ENCODE results near the gene AURKA. TPM values are rescaled to one million over a fixed set of nuclear protein-coding genes. Genes with fewer than 3 reads are reported as not detected.

AURKA gene
- total and polyA plus RNA-seq, 2 donors: 4.1 to 38.2 TPM

DNA sequence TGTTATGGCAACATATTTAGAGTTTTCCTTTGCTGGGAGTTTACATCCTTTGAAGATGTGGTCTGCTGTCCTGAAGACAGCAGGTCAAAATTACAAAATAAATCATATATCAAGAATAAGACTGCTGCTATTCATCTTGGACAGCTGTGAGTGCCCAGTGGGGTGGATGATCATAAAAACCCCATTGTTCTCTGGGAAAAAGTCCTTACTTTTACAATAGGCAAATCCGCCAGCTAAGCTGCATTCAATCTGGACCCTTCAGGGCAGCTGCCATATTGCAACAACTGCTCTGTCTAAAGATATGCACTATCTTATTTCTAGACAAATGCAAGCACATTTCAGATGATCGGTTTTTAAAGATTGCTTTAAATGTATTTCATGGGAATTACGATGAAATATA lies 39.5 kb upstream of the AURKA start:
- H3K27ac ChIP-seq (ENCODE audit: low read depth in 1 of 2, low read length in 1 of 2): no peak overlapping the region
- H3K9me3 ChIP-seq (ENCODE audit: control insufficient read depth in 2 of 2, insufficient read depth in 1 of 2, low read length in 1 of 2): no peaks in the 10 kb centered on the region
- WGBS: 97% methylated on average over 3 of the region's 3 CpGs
- no peak for DNase-seq (ENCODE audit: low read depth in 6 of 9, low spot score in 9 of 9)
- H3K27me3 ChIP-seq (ENCODE audit: control insufficient read depth in 2 of 2, insufficient read depth in 1 of 2, low read length in 1 of 2): no peaks in the 10 kb centered on the region
- H3K36me3 ChIP-seq (ENCODE audit: control insufficient read depth in 2 of 2, insufficient read depth in 2 of 2, low read length in 1 of 2): no peaks in the 10 kb centered on the region
- no peak overlapping the region for H3K4me3 ChIP-seq (ENCODE audit: low read length in 2 of 2)
- peaks cover 0 to 2% of the 10 kb centered on the region in 2 donors for H3K4me1 ChIP-seq (ENCODE audit: control insufficient read depth in 2 of 2, insufficient read depth in 2 of 2, low read length in 2 of 2)

DNA sequence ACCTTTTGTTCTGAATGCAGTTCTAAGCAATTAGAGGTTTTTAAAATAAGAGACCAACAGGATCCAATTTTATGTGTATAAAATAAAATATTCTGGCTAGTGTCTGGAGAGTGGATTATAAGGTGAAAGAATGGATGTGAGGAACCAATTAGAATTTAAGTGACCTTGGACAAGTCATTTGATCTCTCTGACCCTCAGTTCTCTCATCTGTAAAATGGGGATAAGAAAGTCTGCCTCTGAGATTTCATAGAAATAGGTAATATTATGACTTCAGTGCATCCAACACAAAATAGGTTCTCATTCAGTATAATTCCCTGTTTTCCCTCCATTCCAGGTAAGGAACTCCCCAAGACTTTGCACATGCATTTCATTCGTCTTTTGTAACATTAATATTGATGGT lies 38.9 kb upstream of the AURKA start:
- H3K36me3 ChIP-seq (ENCODE audit: control insufficient read depth in 2 of 2, insufficient read depth in 2 of 2, low read length in 1 of 2): no peaks in the 10 kb centered on the region
- WGBS: 98% methylated on average over 1 of the region's 1 CpG
- no peak overlapping the region for H3K27ac ChIP-seq (ENCODE audit: low read depth in 1 of 2, low read length in 1 of 2)
- H3K9me3 ChIP-seq (ENCODE audit: control insufficient read depth in 2 of 2, insufficient read depth in 1 of 2, low read length in 1 of 2): no peaks in the 10 kb centered on the region
- DNase-seq (ENCODE audit: low read depth in 6 of 9, low spot score in 9 of 9): no peak
- no peaks in the 10 kb centered on the region for H3K27me3 ChIP-seq (ENCODE audit: control insufficient read depth in 2 of 2, insufficient read depth in 1 of 2, low read length in 1 of 2)
- H3K4me1 ChIP-seq (ENCODE audit: control insufficient read depth in 2 of 2, insufficient read depth in 2 of 2, low read length in 2 of 2): peaks cover 0 to 2% of the 10 kb centered on the region in 2 donors
- H3K4me3 ChIP-seq (ENCODE audit: low read length in 2 of 2): no peak overlapping the region

- no peak overlapping the region for H3K4me3 ChIP-seq (ENCODE audit: low read length in 2 of 2)
- WGBS: 90% methylated on average over 4 of the region's 4 CpGs
- no peaks in the 10 kb centered on the region for H3K9me3 ChIP-seq (ENCODE audit: control insufficient read depth in 2 of 2, insufficient read depth in 1 of 2, low read length in 1 of 2)
- no peaks in the 10 kb centered on the region for H3K36me3 ChIP-seq (ENCODE audit: control insufficient read depth in 2 of 2, insufficient read depth in 2 of 2, low read length in 1 of 2)
- H3K27me3 ChIP-seq (ENCODE audit: control insufficient read depth in 2 of 2, insufficient read depth in 1 of 2, low read length in 1 of 2): no peaks in the 10 kb centered on the region
- DNase-seq (ENCODE audit: low read depth in 6 of 9, low spot score in 9 of 9): no peak
- H3K4me1 ChIP-seq (ENCODE audit: control insufficient read depth in 2 of 2, insufficient read depth in 2 of 2, low read length in 2 of 2): peaks cover 0 to 2% of the 10 kb centered on the region in 2 donors
- no peak overlapping the region for H3K27ac ChIP-seq (ENCODE audit: low read depth in 1 of 2, low read length in 1 of 2)
These were observed 38.4 kb upstream of the AURKA start for GRCh38 chr20:56430461-56430860.

DNA sequence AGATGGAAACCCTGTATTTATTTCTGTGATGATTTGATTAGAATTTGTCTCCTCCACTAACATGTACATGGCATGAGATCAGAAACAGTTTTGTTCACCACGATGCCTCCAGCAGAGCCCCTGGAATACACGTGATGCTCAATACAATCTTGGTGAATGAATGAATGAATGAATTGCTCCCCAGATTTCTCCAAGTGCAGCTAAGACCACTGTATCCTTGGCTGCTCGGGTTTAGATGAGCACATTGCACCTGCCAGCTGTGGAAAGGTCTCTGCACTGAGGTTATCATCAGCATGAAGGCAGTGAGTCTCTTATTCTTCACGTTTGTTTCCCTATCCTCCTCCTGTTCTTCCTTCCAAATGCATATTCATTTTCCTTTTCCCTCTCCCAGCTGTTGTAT lies 37.9 kb upstream of the AURKA start:
- no peak overlapping the region for H3K4me3 ChIP-seq (ENCODE audit: low read length in 2 of 2)
- 60% methylated on average over 4 of the region's 4 CpGs for WGBS
- H3K4me1 ChIP-seq (ENCODE audit: control insufficient read depth in 2 of 2, insufficient read depth in 2 of 2, low read length in 2 of 2): peaks cover 0 to 2% of the 10 kb centered on the region in 2 donors
- no peaks in the 10 kb centered on the region for H3K27me3 ChIP-seq (ENCODE audit: control insufficient read depth in 2 of 2, insufficient read depth in 1 of 2, low read length in 1 of 2)
- H3K9me3 ChIP-seq (ENCODE audit: control insufficient read depth in 2 of 2, insufficient read depth in 1 of 2, low read length in 1 of 2): no peaks in the 10 kb centered on the region
- H3K36me3 ChIP-seq (ENCODE audit: control insufficient read depth in 2 of 2, insufficient read depth in 2 of 2, low read length in 1 of 2): no peaks in the 10 kb centered on the region
- H3K27ac ChIP-seq (ENCODE audit: low read depth in 1 of 2, low read length in 1 of 2): no peak overlapping the region
- no peak for DNase-seq (ENCODE audit: low read depth in 6 of 9, low spot score in 9 of 9)

DNA sequence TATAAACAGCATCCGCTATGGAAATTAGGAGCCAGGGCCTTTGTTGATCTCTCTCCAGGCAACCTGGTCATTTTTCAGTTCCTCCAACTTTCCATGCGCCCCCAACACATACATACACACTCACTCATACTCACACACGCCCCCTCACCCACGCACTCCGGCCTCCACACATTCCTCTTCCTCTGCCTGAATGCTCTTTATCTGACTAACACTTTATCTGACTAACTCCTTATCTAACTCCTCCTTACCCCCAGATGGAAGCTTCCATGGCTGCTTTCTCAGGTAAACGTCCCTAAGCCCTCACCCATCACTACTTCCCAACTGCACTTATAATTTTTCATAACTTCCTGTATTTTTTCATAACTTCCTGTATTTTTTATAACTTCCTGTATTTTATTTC lies 37.5 kb upstream of the AURKA start:
- no peak for DNase-seq (ENCODE audit: low read depth in 6 of 9, low spot score in 9 of 9)
- no peaks in the 10 kb centered on the region for H3K27me3 ChIP-seq (ENCODE audit: control insufficient read depth in 2 of 2, insufficient read depth in 1 of 2, low read length in 1 of 2)
- H3K36me3 ChIP-seq (ENCODE audit: control insufficient read depth in 2 of 2, insufficient read depth in 2 of 2, low read length in 1 of 2): no peaks in the 10 kb centered on the region
- peaks cover 0 to 2% of the 10 kb centered on the region in 2 donors for H3K4me1 ChIP-seq (ENCODE audit: control insufficient read depth in 2 of 2, insufficient read depth in 2 of 2, low read length in 2 of 2)
- WGBS: 81% methylated on average over 6 of the region's 6 CpGs
- H3K4me3 ChIP-seq (ENCODE audit: low read length in 2 of 2): no peak overlapping the region
- no peak overlapping the region for H3K27ac ChIP-seq (ENCODE audit: low read depth in 1 of 2, low read length in 1 of 2)
- no peaks in the 10 kb centered on the region for H3K9me3 ChIP-seq (ENCODE audit: control insufficient read depth in 2 of 2, insufficient read depth in 1 of 2, low read length in 1 of 2)

GRCh38 chr20:56428881-56429280 lies 36.9 kb upstream of the AURKA start:
- 96% methylated on average over 8 of the region's 8 CpGs for WGBS
- Histone ChIP-seq H3K27ac (ENCODE audit: low read depth in 1 of 2, low read length in 1 of 2) (no peak overlapping the region), H3K4me1 (ENCODE audit: control insufficient read depth in 2 of 2, insufficient read depth in 2 of 2, low read length in 2 of 2) (peaks cover 0 to 2% of the 10 kb centered on the region in 2 donors)

DNA sequence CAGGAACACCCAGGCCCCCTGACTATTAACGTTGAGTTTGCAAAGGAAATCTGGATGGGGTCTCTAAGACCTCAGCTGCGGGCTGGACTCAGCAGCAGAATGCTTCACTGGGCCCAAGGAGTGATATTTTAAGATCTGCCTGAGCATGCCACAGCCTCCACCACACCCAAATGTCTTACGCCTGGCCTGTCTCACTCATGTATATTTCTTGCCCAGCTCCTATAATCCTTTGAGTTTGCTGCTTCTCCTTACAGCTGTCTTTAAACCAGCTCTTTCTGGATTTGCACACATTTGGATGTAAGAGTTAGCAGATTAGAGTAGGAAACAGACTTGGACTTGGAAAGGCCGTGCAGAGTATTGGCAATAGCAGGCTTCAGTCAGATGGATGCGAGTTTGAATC lies 36.4 kb upstream of the AURKA start:
- Histone ChIP-seq H3K4me1 (ENCODE audit: control insufficient read depth in 2 of 2, insufficient read depth in 2 of 2, low read length in 2 of 2) (peaks cover 0 to 2% of the 10 kb centered on the region in 2 donors), H3K4me3 (ENCODE audit: low read length in 2 of 2) (no peak overlapping the region), H3K27me3 (ENCODE audit: control insufficient read depth in 2 of 2, insufficient read depth in 1 of 2, low read length in 1 of 2) (no peaks in the 10 kb centered on the region), H3K9me3 (ENCODE audit: control insufficient read depth in 2 of 2, insufficient read depth in 1 of 2, low read length in 1 of 2) (no peaks in the 10 kb centered on the region), H3K36me3 (ENCODE audit: control insufficient read depth in 2 of 2, insufficient read depth in 2 of 2, low read length in 1 of 2) (no peaks in the 10 kb centered on the region), H3K27ac (ENCODE audit: low read depth in 1 of 2, low read length in 1 of 2) (no peak overlapping the region)
- no peak for DNase-seq (ENCODE audit: low read depth in 6 of 9, low spot score in 9 of 9)
- 89% methylated on average over 5 of the region's 5 CpGs for WGBS

More at GRCh38 chr20:56428881-56429280, 36.9 kb upstream of the AURKA start:
- H3K9me3 ChIP-seq (ENCODE audit: control insufficient read depth in 2 of 2, insufficient read depth in 1 of 2, low read length in 1 of 2): no peaks in the 10 kb centered on the region
- no peak overlapping the region for H3K4me3 ChIP-seq (ENCODE audit: low read length in 2 of 2)
- no peaks in the 10 kb centered on the region for H3K36me3 ChIP-seq (ENCODE audit: control insufficient read depth in 2 of 2, insufficient read depth in 2 of 2, low read length in 1 of 2)
- no peaks in the 10 kb centered on the region for H3K27me3 ChIP-seq (ENCODE audit: control insufficient read depth in 2 of 2, insufficient read depth in 1 of 2, low read length in 1 of 2)
- DNase-seq (ENCODE audit: low read depth in 6 of 9, low spot score in 9 of 9): no peak

- Histone ChIP-seq H3K27ac (ENCODE audit: low read depth in 1 of 2, low read length in 1 of 2) (no peak overlapping the region), H3K4me3 (ENCODE audit: low read length in 2 of 2) (no peak overlapping the region), H3K9me3 (ENCODE audit: control insufficient read depth in 2 of 2, insufficient read depth in 1 of 2, low read length in 1 of 2) (no peaks in the 10 kb centered on the region), H3K4me1 (ENCODE audit: control insufficient read depth in 2 of 2, insufficient read depth in 2 of 2, low read length in 2 of 2) (peaks cover 0 to 4% of the 10 kb centered on the region in 2 donors), H3K27me3 (ENCODE audit: control insufficient read depth in 2 of 2, insufficient read depth in 1 of 2, low read length in 1 of 2) (no peaks in the 10 kb centered on the region), H3K36me3 (ENCODE audit: control insufficient read depth in 2 of 2, insufficient read depth in 2 of 2, low read length in 1 of 2) (no peaks in the 10 kb centered on the region)
- DNase-seq (ENCODE audit: low read depth in 6 of 9, low spot score in 9 of 9): no peak
- WGBS: 96% methylated on average over 4 of the region's 4 CpGs
These were observed 35.8 kb upstream of the AURKA start for GRCh38 chr20:56427797-56428196.

GRCh38 chr20:56426926-56427325 lies 34.9 kb upstream of the AURKA start:
- H3K27ac ChIP-seq (ENCODE audit: low read depth in 1 of 2, low read length in 1 of 2): no peak overlapping the region
- H3K4me1 ChIP-seq (ENCODE audit: control insufficient read depth in 2 of 2, insufficient read depth in 2 of 2, low read length in 2 of 2): peaks cover 0 to 8% of the 10 kb centered on the region in 2 donors
- DNase-seq (ENCODE audit: low read depth in 6 of 9, low spot score in 9 of 9): no peak
- H3K36me3 ChIP-seq (ENCODE audit: control insufficient read depth in 2 of 2, insufficient read depth in 2 of 2, low read length in 1 of 2): no peaks in the 10 kb centered on the region
- no peaks in the 10 kb centered on the region for H3K9me3 ChIP-seq (ENCODE audit: control insufficient read depth in 2 of 2, insufficient read depth in 1 of 2, low read length in 1 of 2)
- no peaks in the 10 kb centered on the region for H3K27me3 ChIP-seq (ENCODE audit: control insufficient read depth in 2 of 2, insufficient read depth in 1 of 2, low read length in 1 of 2)
- H3K4me3 ChIP-seq (ENCODE audit: low read length in 2 of 2): no peak overlapping the region

GRCh38 chr20:56426026-56426425 lies 34.0 kb upstream of the AURKA start:
- Histone ChIP-seq H3K27ac (ENCODE audit: low read depth in 1 of 2, low read length in 1 of 2) (no peak overlapping the region), H3K9me3 (ENCODE audit: control insufficient read depth in 2 of 2, insufficient read depth in 1 of 2, low read length in 1 of 2) (no peaks in the 10 kb centered on the region), H3K4me3 (ENCODE audit: low read length in 2 of 2) (no peak overlapping the region), H3K27me3 (ENCODE audit: control insufficient read depth in 2 of 2, insufficient read depth in 1 of 2, low read length in 1 of 2) (no peaks in the 10 kb centered on the region), H3K36me3 (ENCODE audit: control insufficient read depth in 2 of 2, insufficient read depth in 2 of 2, low read length in 1 of 2) (no peaks in the 10 kb centered on the region), H3K4me1 (ENCODE audit: control insufficient read depth in 2 of 2, insufficient read depth in 2 of 2, low read length in 2 of 2) (peaks cover 0 to 8% of the 10 kb centered on the region in 2 donors)
- 97% methylated on average over 9 of the region's 9 CpGs for WGBS
- DNase-seq (ENCODE audit: low read depth in 6 of 9, low spot score in 9 of 9): no peak
